ENCODE results near the gene BLM.
A peak's percentile ranks its signal among the peaks of the same experiment; 100 is the strongest.
"Not testable (repeated sequence)": the region's sequence is repeated elsewhere in the genome, so short reads cannot be mapped to it uniquely, and the experiment has no call there.

Gene BLM

DNA sequence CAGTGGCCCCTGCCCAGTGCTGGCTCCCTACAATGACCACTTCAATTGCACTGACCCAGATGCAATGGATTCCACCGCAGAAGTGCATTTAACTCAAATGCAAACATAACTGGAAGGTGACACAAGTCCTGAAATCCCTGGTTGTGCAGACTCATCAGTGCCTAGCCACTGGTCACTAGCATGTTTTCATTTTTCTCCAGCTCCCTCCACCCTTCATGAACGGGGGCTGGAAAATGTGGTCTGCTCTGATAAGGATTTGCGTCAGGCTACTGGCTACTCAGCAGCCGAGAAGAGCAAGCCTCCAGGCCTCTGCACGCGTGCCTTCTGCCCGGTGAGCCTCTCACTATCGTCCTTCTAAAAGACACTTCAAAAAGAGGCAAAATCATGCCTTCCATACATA, 123.8 kb downstream of the BLM start:
- no peak overlapping the region for H3K27ac ChIP-seq
- TF ChIP-seq, protein P1, sequence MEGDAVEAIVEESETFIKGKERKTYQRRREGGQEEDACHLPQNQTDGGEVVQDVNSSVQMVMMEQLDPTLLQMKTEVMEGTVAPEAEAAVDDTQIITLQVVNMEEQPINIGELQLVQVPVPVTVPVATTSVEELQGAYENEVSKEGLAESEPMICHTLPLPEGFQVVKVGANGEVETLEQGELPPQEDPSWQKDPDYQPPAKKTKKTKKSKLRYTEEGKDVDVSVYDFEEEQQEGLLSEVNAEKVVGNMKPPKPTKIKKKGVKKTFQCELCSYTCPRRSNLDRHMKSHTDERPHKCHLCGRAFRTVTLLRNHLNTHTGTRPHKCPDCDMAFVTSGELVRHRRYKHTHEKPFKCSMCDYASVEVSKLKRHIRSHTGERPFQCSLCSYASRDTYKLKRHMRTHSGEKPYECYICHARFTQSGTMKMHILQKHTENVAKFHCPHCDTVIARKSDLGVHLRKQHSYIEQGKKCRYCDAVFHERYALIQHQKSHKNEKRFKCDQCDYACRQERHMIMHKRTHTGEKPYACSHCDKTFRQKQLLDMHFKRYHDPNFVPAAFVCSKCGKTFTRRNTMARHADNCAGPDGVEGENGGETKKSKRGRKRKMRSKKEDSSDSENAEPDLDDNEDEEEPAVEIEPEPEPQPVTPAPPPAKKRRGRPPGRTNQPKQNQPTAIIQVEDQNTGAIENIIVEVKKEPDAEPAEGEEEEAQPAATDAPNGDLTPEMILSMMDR (IDR thresholded peaks at IDR 0.05; ENCODE audit: low read depth, low read length, missing control alignments): no peak
- H3K4me3 ChIP-seq (ENCODE audit: low read depth, low read length): no peak overlapping the region
- in situ Hi-C loops (cut with HindIII; ENCODE audit: low pct_ligation_motif_present, low sequenced_read_pairs): no loop called here
- DNase-seq: no peak
- H3K36me3 ChIP-seq (replicated peaks): no peaks in the 10 kb centered on the region
- no peaks in the 10 kb centered on the region for H3K27me3 ChIP-seq (replicated peaks)

DNA sequence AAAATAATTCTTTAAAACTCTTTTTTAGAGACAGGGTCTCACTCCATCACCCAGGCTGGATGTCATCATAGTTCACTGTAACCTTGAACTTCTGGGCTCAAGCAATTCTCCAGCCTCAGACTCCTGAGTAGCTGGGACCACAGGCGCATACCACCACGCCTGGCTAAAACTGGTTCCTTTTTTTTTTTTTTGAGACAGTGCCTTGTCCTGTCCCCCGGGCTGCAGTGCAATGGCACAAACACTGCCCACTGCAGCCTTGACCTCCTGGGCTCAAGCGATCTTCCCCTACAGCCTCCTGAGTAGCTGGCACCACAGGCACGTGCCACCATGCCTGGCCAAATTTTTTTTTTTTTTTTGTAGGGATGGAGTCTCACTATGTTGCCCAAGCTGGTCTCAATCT, 127.5 kb downstream of the BLM start:
- Histone ChIP-seq H3K36me3 (replicated peaks) (no peaks in the 10 kb centered on the region), H3K27ac (peak overlapping the region; percentile 49), H3K4me3 (ENCODE audit: low read depth, low read length) (no peak overlapping the region), H3K27me3 (replicated peaks) (no peaks in the 10 kb centered on the region)
- in situ Hi-C loops (cut with HindIII; ENCODE audit: low pct_ligation_motif_present, low sequenced_read_pairs): no loop called here
- TF ChIP-seq, protein P1 (IDR thresholded peaks at IDR 0.05; ENCODE audit: low read depth, low read length, missing control alignments): no peak
- DNase-seq: no peak

DNA sequence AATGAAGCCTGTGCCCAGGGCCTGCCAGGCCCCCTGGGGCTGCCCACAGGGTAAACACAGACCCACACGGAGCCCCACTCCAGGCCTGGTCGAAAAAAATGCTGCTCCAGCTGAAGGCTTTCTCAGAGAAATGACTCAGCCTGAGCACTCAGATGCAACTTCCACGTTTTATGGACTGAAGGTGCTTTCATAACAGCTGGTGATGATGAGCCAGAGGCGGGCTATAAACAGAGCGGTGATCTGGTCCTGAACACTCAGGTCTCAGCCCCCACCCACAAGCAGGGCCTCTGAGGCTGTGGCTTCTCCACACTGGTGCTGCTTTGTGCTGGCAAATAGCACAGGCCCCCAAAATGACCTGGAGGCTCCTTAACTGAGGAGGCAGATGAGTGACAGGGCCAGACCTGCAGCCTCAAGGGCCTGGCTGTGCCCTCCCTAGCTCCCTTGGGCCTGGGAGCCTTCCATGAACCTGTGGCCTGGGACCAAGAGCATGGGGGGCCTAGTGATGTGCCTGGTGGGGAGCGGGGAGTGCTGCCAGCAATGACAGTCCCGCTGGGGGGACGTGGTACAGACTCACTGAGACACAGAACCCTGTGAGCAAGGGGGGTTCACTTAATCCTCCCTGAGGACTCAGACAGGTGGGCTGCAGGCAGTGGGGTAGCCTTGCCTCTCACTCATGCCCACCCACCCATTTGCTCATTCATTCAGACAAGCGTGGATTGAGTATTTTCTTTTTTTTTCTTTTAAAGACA, 128.2 kb downstream of the BLM start:
- peak overlapping the region; percentile 49 for H3K27ac ChIP-seq
- no peaks in the 10 kb centered on the region for H3K27me3 ChIP-seq (replicated peaks)
- H3K4me3 ChIP-seq (ENCODE audit: low read depth, low read length): no peak overlapping the region
- TF ChIP-seq, protein P1 (IDR thresholded peaks at IDR 0.05; ENCODE audit: low read depth, low read length, missing control alignments): no peak
- no peaks in the 10 kb centered on the region for H3K36me3 ChIP-seq (replicated peaks)
- peak; percentile 81 for DNase-seq
- in situ Hi-C loops (cut with HindIII; ENCODE audit: low pct_ligation_motif_present, low sequenced_read_pairs): no loop called here

DNA sequence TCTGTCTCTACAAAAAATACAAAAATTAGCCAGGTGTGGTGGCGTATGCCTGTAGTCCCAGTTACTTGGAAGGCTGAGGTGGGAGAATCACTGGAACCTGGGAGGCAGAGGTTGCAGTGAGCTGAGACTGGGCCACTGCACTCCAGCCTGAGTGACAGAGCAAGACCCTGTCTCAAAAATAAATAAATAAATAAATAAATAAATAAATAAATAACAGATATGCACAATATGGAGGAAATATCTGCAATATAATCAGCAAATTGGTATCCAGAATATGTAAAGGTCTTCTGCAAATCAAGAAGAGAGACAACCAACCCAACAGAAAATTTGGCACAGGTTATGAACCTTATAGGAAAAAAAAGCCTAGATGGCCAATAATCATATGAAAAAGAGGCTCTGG, 132.3 kb downstream of the BLM start:
- H3K27me3 ChIP-seq (replicated peaks); in situ Hi-C loops (cut with HindIII; ENCODE audit: low pct_ligation_motif_present, low sequenced_read_pairs); H3K36me3 ChIP-seq (replicated peaks); DNase-seq; H3K4me3 ChIP-seq (ENCODE audit: low read depth, low read length); H3K27ac ChIP-seq: not testable (repeated sequence)

DNA sequence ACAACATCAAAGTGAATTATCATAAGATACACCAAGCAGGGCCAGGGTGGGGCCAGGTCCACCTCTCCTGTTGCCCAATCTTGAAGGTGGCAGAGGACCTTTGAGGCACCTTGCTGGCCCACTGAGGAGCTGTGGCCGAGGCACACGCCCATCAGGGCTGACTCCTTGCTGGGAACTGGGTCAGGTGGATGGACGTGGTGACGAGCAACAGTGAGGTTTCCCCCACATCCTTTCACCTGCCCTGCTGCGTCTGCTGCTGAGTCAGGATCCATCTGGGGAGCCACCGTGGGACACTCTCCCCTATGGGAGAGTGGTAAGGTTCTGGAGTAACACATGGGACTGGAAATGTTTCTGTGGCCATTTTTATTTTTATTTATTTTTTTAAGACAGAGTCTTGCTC, 134.0 kb downstream of the BLM start:
- no peaks in the 10 kb centered on the region for H3K36me3 ChIP-seq (replicated peaks)
- DNase-seq: no peak
- in situ Hi-C loops (cut with HindIII; ENCODE audit: low pct_ligation_motif_present, low sequenced_read_pairs): no loop called here
- TF ChIP-seq, protein P1 (IDR thresholded peaks at IDR 0.05; ENCODE audit: low read depth, low read length, missing control alignments): no peak
- no peak overlapping the region for H3K4me3 ChIP-seq (ENCODE audit: low read depth, low read length)
- H3K27ac ChIP-seq: no peak overlapping the region
- H3K27me3 ChIP-seq (replicated peaks): no peaks in the 10 kb centered on the region

DNA sequence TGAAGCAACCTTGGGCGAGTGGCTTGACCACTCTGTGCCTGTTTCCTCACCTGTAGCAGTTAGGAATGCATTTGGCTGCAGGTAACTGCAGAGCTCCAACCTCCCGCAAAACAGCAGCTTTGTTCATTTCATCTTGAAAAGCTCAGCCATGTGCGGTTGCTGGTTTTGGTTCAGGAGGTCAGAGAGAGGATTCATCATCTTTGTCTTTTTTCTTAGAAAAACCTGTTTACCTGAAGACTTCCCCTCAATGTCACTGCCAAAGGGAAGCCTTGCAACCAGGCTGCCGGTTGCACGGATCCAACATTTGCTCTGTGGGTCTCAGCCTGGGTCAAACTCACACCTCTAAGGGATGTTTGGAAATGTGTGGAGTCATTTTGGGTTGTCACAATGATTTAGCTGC, 134.8 kb downstream of the BLM start:
- TF ChIP-seq, protein P1 (IDR thresholded peaks at IDR 0.05; ENCODE audit: low read depth, low read length, missing control alignments): no peak
- no peak for DNase-seq
- Histone ChIP-seq H3K27me3 (replicated peaks) (no peaks in the 10 kb centered on the region), H3K36me3 (replicated peaks) (no peaks in the 10 kb centered on the region), H3K27ac (no peak overlapping the region), H3K4me3 (ENCODE audit: low read depth, low read length) (no peak overlapping the region)
- in situ Hi-C loops (cut with HindIII; ENCODE audit: low pct_ligation_motif_present, low sequenced_read_pairs): no loop called here

All from brain microvascular endothelial cell (primary cell).